HFFc6 (cell line): ENCODE measurements around the gene MED20. TPM values are rescaled to one million over a fixed set of nuclear protein-coding genes. Genes with fewer than 3 reads are reported as not detected.
A peak's percentile ranks its signal among the peaks of the same experiment; 100 is the strongest.

ENCODE experiments used
- DNase-seq: peaks from one replicate; pipeline ENCODE4 v3.0.0-alpha.2; 2018
- H3K27ac Mint-ChIP-seq: 2 replicates; pipeline ENCODE4 v1.8.0; 2020; ENCODE audit warnings: mild to moderate bottlenecking, mixed read lengths
- H3K27me3 Mint-ChIP-seq: 2 replicates; pipeline ENCODE4 v1.8.0; 2021; ENCODE audit warnings: mild to moderate bottlenecking, moderate library complexity, mixed read lengths; ENCODE audit not compliant: insufficient read depth
- H3K36me3 Mint-ChIP-seq: 2 replicates; pipeline ENCODE4 v1.8.0; 2021; ENCODE audit warnings: low read depth, mixed read lengths
- H3K4me1 Mint-ChIP-seq: 2 replicates; pipeline ENCODE4 v1.8.0; 2020; ENCODE audit warnings: low read depth, mixed read lengths
- H3K4me3 Mint-ChIP-seq: 2 replicates; pipeline ENCODE4 v1.8.0; 2020; ENCODE audit warnings: mild to moderate bottlenecking, moderate library complexity, mixed read lengths
- H3K9me3 Mint-ChIP-seq: 2 replicates; pipeline ENCODE4 v1.8.0; 2020; ENCODE audit warnings: mild to moderate bottlenecking, mixed read lengths
- total RNA-seq, 6 experiments: library from RNA; stranded (reverse); fragmentation: NEBNext Ultra II Directional; extraction: Animal tissue kit (Norgen Biotek cat#: 25700); gene quantifications; 2 replicates in 1 of 6; 3 replicates in 5 of 6; pipeline ENCODE4 v1.2.3, GENCODE V29; 2021
- TF ChIP-seq, protein P1 (sequence below): fragments of 200-600 bp; sonication (generic); IDR thresholded peaks from 2 replicates; pipeline ENCODE4 v1.5.0; 2021; ENCODE audit warnings: antibody characterized with exemption, mild to moderate bottlenecking

The MED20 gene
- total RNA-seq, 6 experiments from 2014 or later = 22.8 to 28.4 (median 26.0) TPM

DNA sequence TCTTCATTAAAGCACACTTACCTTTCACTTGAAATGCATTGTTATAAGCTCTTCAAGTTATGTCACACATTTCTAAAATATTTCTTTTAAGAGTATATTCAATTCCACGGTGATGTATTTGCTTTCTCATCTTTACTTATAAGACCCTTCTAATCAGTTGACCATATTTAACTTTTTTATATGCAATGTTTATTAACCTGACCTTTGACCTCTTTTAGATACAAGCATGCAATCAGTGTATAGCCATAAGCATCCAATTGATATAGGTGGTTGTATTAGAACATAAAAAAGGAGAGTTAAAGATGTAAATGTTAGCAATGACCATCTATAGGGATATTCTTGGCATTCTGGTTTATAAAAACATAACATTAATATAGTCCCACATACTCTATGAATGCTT, 35.0 kb downstream of the MED20 start:
- Mint-ChIP-seq H3K27ac (no peak overlapping the region), H3K27me3 (no peaks in the 10 kb centered on the region), H3K4me3 (no peak overlapping the region), H3K4me1 (peaks cover 10% of the 10 kb centered on the region; the same call in 1 of the 2 replicates), H3K9me3 (no peaks in the 10 kb centered on the region), H3K36me3 (no peaks in the 10 kb centered on the region)
- no peak for DNase-seq
- TF ChIP-seq, protein P1, sequence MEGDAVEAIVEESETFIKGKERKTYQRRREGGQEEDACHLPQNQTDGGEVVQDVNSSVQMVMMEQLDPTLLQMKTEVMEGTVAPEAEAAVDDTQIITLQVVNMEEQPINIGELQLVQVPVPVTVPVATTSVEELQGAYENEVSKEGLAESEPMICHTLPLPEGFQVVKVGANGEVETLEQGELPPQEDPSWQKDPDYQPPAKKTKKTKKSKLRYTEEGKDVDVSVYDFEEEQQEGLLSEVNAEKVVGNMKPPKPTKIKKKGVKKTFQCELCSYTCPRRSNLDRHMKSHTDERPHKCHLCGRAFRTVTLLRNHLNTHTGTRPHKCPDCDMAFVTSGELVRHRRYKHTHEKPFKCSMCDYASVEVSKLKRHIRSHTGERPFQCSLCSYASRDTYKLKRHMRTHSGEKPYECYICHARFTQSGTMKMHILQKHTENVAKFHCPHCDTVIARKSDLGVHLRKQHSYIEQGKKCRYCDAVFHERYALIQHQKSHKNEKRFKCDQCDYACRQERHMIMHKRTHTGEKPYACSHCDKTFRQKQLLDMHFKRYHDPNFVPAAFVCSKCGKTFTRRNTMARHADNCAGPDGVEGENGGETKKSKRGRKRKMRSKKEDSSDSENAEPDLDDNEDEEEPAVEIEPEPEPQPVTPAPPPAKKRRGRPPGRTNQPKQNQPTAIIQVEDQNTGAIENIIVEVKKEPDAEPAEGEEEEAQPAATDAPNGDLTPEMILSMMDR = no peak

DNA sequence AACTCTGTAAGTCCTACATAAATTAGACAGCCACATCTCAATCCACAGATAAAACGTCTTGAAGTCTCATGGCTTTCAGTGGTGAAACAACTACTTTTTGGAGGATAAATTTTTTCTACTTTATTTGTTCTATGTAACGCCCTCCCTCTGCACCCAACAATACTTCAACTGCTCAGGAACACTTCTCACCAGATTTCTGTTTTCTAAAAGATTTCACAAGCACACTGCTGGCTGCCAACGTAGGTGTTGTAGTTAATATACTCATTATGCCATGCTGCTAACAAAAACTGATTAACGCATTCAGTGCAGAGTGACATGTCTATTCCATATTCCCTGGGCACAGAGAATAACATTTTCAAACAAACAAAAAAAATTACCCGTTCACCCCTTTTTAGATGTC, 36.0 kb downstream of the MED20 start:
- no peak overlapping the region for H3K27ac Mint-ChIP-seq
- peaks cover 14% of the 10 kb centered on the region for H3K4me1 Mint-ChIP-seq
- no peak for DNase-seq
- no peaks in the 10 kb centered on the region for H3K27me3 Mint-ChIP-seq
- no peaks in the 10 kb centered on the region for H3K36me3 Mint-ChIP-seq
- no peaks in the 10 kb centered on the region for H3K9me3 Mint-ChIP-seq
- no peak overlapping the region for H3K4me3 Mint-ChIP-seq
- TF ChIP-seq, protein P1 = no peak

DNA sequence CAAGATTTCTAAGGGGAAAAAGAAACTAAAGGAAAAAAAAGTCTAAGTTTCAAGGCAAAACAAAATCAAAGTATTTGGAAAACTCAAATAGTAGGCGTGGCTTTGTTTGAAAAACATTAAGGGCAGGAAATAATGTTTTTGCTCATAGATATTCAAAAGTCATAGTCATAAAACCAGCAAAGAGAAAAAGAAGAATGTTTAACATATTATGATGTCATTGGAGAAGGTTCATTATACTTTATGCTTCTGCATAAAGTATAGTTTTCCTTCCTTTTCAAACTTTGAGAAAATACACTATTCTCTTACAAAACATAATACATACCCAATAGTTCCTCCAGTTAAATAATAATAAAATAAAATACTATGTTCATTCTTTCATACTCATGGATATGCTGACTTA, 39.4 kb downstream of the MED20 start:
- no peak overlapping the region for H3K27ac Mint-ChIP-seq
- no peaks in the 10 kb centered on the region; the same call in 1 of the 2 replicates for H3K27me3 Mint-ChIP-seq
- peaks cover 28% of the 10 kb centered on the region for H3K4me1 Mint-ChIP-seq
- no peaks in the 10 kb centered on the region for H3K9me3 Mint-ChIP-seq
- H3K4me3 Mint-ChIP-seq = no peak overlapping the region
- no peaks in the 10 kb centered on the region for H3K36me3 Mint-ChIP-seq
- TF ChIP-seq, protein P1 = no peak
- DNase-seq = no peak

DNA sequence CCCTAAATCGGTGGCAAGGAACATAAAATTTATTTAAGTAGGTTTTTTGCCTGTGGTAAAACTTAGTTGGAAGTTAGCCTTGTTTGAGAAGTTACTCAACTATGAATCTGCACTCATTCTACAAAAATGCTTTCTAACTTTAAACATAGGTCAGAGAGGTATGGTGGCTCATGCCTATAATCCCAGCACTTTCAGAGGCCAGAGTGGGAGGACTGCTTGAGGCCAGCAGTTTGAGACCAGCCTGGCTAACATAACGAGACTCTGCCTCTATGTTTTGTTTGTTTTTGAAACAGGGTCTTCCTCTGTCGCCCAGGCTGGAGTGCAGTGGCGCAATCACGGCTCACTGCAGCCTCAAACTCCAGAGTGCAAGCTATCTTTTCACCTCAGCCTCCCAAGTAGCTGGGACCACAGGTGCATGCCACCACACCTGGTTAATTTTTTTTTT, 42.0 kb downstream of the MED20 start:
- DNase-seq = peak; percentile 73
- Mint-ChIP-seq H3K4me1 (peaks cover 28% of the 10 kb centered on the region), H3K27me3 (no peaks in the 10 kb centered on the region; the same call in 1 of the 2 replicates), H3K27ac (peak overlapping the region; percentile 55), H3K9me3 (no peaks in the 10 kb centered on the region), H3K36me3 (no peaks in the 10 kb centered on the region), H3K4me3 (peak overlapping the region; percentile 67)
- TF ChIP-seq, protein P1 = no peak

DNA sequence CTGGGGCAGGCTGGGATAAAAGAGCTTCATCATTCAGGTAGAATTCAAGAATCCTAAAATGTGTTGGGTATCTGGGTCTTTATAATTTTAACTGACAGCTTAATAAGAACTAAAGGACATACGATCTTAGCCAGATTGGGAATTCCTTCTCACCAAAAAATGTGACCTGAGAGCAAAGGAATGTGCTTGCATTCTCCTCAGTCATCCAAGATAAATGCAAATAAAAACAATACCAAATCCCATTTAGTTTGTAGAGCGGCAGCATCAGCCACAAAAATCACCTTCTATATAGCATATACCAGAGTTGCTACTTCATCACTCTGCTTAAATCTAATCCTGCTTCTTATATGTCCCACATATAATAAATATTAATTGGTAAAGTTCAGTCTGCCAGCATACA, 42.7 kb downstream of the MED20 start:
- DNase-seq = peak; percentile 52
- Mint-ChIP-seq H3K4me1 (peaks cover 28% of the 10 kb centered on the region), H3K36me3 (no peaks in the 10 kb centered on the region), H3K9me3 (no peaks in the 10 kb centered on the region), H3K27me3 (no peaks in the 10 kb centered on the region; the same call in 1 of the 2 replicates), H3K27ac (peak overlapping the region; percentile 55), H3K4me3 (peak overlapping the region; percentile 67)
- TF ChIP-seq, protein P1 = no peak
